HCT116 (cell line): Measurements from ENCODE around the gene CENPS. TPM values are rescaled to one million over a fixed set of nuclear protein-coding genes. Genes with fewer than 3 reads are reported as not detected.

ENCODE experiments used
- ATAC-seq: fragments of 200-7000 bp; cut with Tn5 transposase; 2 replicates; pipeline ENCODE4 v1.9.1; 2020; ENCODE audit warnings: mild to moderate bottlenecking, moderate library complexity
- BruUV-seq: library from RNA; stranded (reverse); fragments of 400-500 nt; replicated peaks from 2 replicates; lab custom pipeline; 2021; lab: Mats Ljungman, UMichigan
- CTCF ChIA-PET: fragments of 300-600 bp; sonication (Branson Sonifier 250); formaldehyde crosslinking; loops from one replicate; lab custom pipeline; 2021; ENCODE audit warnings: antibody characterized with exemption; lab: Charles Lee
- POLR2A ChIA-PET: fragments of 300-600, 350-600 bp; sonication (Branson Sonifier 250); formaldehyde crosslinking; loops from one replicate; lab custom pipeline; 2021; ENCODE audit warnings: antibody characterized with exemption; lab: Charles Lee
- RAD21 ChIA-PET, 2 experiments: fragments of 300-600 bp; sonication (Branson Sonifier 250); formaldehyde crosslinking; loops; one replicate each; lab custom pipeline; 2023; ENCODE audit warnings: low total read pairs in 2 of 2; ENCODE audit not compliant: uncharacterized antibody in 2 of 2, unreplicated experiment in 2 of 2, low non-redundant PET in 1 of 2; lab: Charles Lee
- DNase-seq: peaks from one replicate; pipeline ENCODE4 v3.0.0-alpha.2; 2010; ENCODE audit warnings: low read depth, low spot score
- H2AFZ ChIP-seq: fragments of 200-600 bp; shearing (Covaris generic), sonication (generic); 2 replicates; pipeline ENCODE4 v1.6.1; 2017; ENCODE audit warnings: low read depth, mixed run types, mixed read lengths, antibody characterized with exemption, low read length; ENCODE audit not compliant: poor library complexity, severe bottlenecking
- H3K27ac ChIP-seq: 2 replicates; pipeline ENCODE4 v1.5.1; 2012; ENCODE audit warnings: low read depth, low read length
- H3K27me3 ChIP-seq: fragments of 200-600 bp; sonication (generic); 2 replicates; pipeline ENCODE4 v1.6.1; 2016; ENCODE audit warnings: mixed run types, low read length, mixed read lengths; ENCODE audit not compliant: insufficient read depth
- H3K36me3 ChIP-seq, 2 experiments: fragments of 200-500 bp in 1 of 2; fragments of 200-600 bp in 1 of 2; sonication (Bioruptor generic) in 1 of 2; sonication (generic) in 1 of 2; 2 replicates each; pipeline versions ENCODE4 v1.5.1 to v1.6.1; 2014 to 2016; ENCODE audit warnings: low read length in 2 of 2, inconsistent platforms in 1 of 2, mixed read lengths in 1 of 2, mixed run types in 1 of 2; ENCODE audit not compliant: insufficient read depth in 2 of 2, control insufficient read depth in 1 of 2
- H3K4me1 ChIP-seq, 2 experiments: fragments of 200-600 bp in 1 of 2; sonication (generic) in 1 of 2; 2 replicates each; pipeline versions ENCODE4 v1.5.1 to v1.6.1; 2012 to 2017; ENCODE audit warnings: low read length in 2 of 2, inconsistent platforms in 1 of 2, mild to moderate bottlenecking in 1 of 2, mixed read lengths in 1 of 2, mixed run types in 1 of 2, moderate library complexity in 1 of 2; ENCODE audit not compliant: insufficient read depth in 2 of 2, control insufficient read depth in 1 of 2
- H3K4me2 ChIP-seq: fragments of 200-600 bp; sonication (generic); 2 replicates; pipeline ENCODE4 v1.6.1; 2017; ENCODE audit warnings: mixed run types, low read length, mixed read lengths
- H3K4me3 ChIP-seq, 2 experiments: fragments of 200-600 bp in 1 of 2; sonication (generic) in 1 of 2; replicated peaks in 1 of 2; 2 replicates each; pipeline ENCODE4 v1.5.1; 2011 to 2016; ENCODE audit warnings: low read length in 2 of 2, control low read depth in 1 of 2, low read depth in 1 of 2, mild to moderate bottlenecking in 1 of 2, mixed read lengths in 1 of 2, mixed run types in 1 of 2
- H3K79me2 ChIP-seq: fragments of 200-600 bp; sonication (generic); 2 replicates; pipeline ENCODE4 v1.6.1; 2017; ENCODE audit warnings: mild to moderate bottlenecking, mixed run types, low read length, moderate library complexity, mixed read lengths; ENCODE audit not compliant: insufficient read depth
- H3K9ac ChIP-seq: fragments of 200-600 bp; sonication (generic); 2 replicates; pipeline ENCODE4 v1.6.1; 2016; ENCODE audit warnings: low read length, mixed read lengths
- H3K9me2 ChIP-seq: fragments of 200-600 bp; sonication (generic), shearing (Covaris generic); 2 replicates; pipeline ENCODE4 v1.6.1; 2017; ENCODE audit warnings: mixed run types, mild to moderate bottlenecking, moderate library complexity; ENCODE audit not compliant: insufficient read depth
- H3K9me3 ChIP-seq, 2 experiments: fragments of 200-500 bp in 1 of 2; fragments of 200-600 bp in 1 of 2; sonication (Bioruptor generic) in 1 of 2; sonication (generic) in 1 of 2; 2 replicates each; pipeline ENCODE4 v1.6.1; 2014 to 2017; ENCODE audit warnings: low read length in 2 of 2, mixed read lengths in 2 of 2, inconsistent platforms in 1 of 2, low read depth in 1 of 2, mild to moderate bottlenecking in 1 of 2, mixed run types in 1 of 2, moderate library complexity in 1 of 2; ENCODE audit not compliant: control insufficient read depth in 1 of 2, insufficient read depth in 1 of 2
- H4K20me1 ChIP-seq: fragments of 200-600 bp; sonication (generic), shearing (Covaris generic); 2 replicates; pipeline ENCODE4 v1.6.1; 2017; ENCODE audit warnings: mixed run types, mild to moderate bottlenecking, moderate library complexity; ENCODE audit not compliant: insufficient read depth
- ATF3 ChIP-seq: IDR thresholded peaks from 2 replicates; pipeline ENCODE4 v1.6.1; 2012
- CBX3 ChIP-seq: IDR thresholded peaks from 2 replicates; pipeline ENCODE4 v1.6.1; 2012; ENCODE audit warnings: low read depth
- EZH2 ChIP-seq: fragments of 200-600 bp; sonication (generic); IDR thresholded peaks from 2 replicates; pipeline ENCODE4 v1.6.1; 2017; ENCODE audit warnings: antibody characterized with exemption, mixed run types
- EZH2phosphoT487 ChIP-seq: fragments of 200-600 bp; IDR thresholded peaks from 2 replicates; pipeline ENCODE4 v1.6.1; 2018; ENCODE audit warnings: antibody characterized with exemption, borderline replicate concordance
- JUND ChIP-seq: IDR thresholded peaks from 2 replicates; pipeline ENCODE4 v1.6.1; 2012
- POLR2AphosphoS5 ChIP-seq: IDR thresholded peaks from 2 replicates; pipeline ENCODE4 v1.6.1; 2011; ENCODE audit warnings: mild to moderate bottlenecking, low read depth, low read length, moderate library complexity
- REST ChIP-seq: IDR thresholded peaks from 2 replicates; pipeline ENCODE4 v1.6.1; 2012; ENCODE audit warnings: low read depth
- SIN3A ChIP-seq: IDR thresholded peaks from 2 replicates; pipeline ENCODE4 v1.6.1; 2012; ENCODE audit warnings: low read depth
- TCF7L2 ChIP-seq: IDR thresholded peaks from 2 replicates; pipeline ENCODE4 v1.7.0; 2011; ENCODE audit warnings: borderline replicate concordance, inconsistent platforms; ENCODE audit not compliant: insufficient read depth, insufficient read length; ENCODE audit errors: extremely low read depth
- ZFX ChIP-seq: fragments of 450-650 bp; IDR thresholded peaks from 2 replicates; pipeline ENCODE4 v1.6.1; 2017
- intact Hi-C: fragments of 100-400 bp; cut with micrococcal nuclease; formaldehyde crosslinking; loops from 2 replicates; pipeline ENCODE4 v1.10.0; 2022
- total RNA-seq: library from RNA; stranded (reverse); gene quantifications from one replicate; pipeline ENCODE4 v1.2.1, GENCODE V29; 2021; ENCODE audit not compliant: unreplicated experiment

Gene CENPS
- total RNA-seq, 1 experiment from 2014 or later = 21.9 TPM

- H4K20me1 ChIP-seq = no peaks in the 10 kb centered on the region
- CTCF ChIA-PET = no interaction called here
- TF ChIP-seq ATF3 (no peak), JUND (no peak), CBX3 (no peak), TCF7L2 (no peak), SIN3A (no peak), EZH2phosphoT487 (no peak), ZFX (no peak), EZH2 (no peak), POLR2AphosphoS5 (no peak), REST (no peak)
- DNase-seq = no peak
- no peak overlapping the region for H3K27ac ChIP-seq
- no peaks in the 10 kb centered on the region for H3K4me1 ChIP-seq
- H3K9me3 ChIP-seq = no peaks in the 10 kb centered on the region
- H3K9me2 ChIP-seq = no peaks in the 10 kb centered on the region
- H3K36me3 ChIP-seq = peaks cover 0 to 4% of the 10 kb centered on the region in 2 experiments; a peak in 1 of 4 replicates
- H3K79me2 ChIP-seq = no peaks in the 10 kb centered on the region
- no peak overlapping the region for H3K4me2 ChIP-seq
- POLR2A ChIA-PET = no interaction called here
- intact Hi-C loops = no loop called here
- H3K4me3 ChIP-seq = no peak overlapping the region
- no peak overlapping the region for H3K9ac ChIP-seq
- no peak for ATAC-seq
- no peaks in the 10 kb centered on the region for H3K27me3 ChIP-seq
- BruUV-seq = no TSS peak
- H2AFZ ChIP-seq = no peak overlapping the region
- RAD21 ChIA-PET = no interaction called here
These were observed 14.0 kb downstream of the CENPS start for GRCh38 chr1:10444248-10444647.
